Kidney (tissue), 14 donors: ENCODE measurements around the gene OLFML2B. TPM values are rescaled to one million over a fixed set of nuclear protein-coding genes. Genes with fewer than 3 reads are reported as not detected.

Experiments
- DNase-seq, 5 donors: peaks; one replicate each; pipeline ENCODE4 v3.0.0-alpha.2; 2013 to 2020
- FAIRE-seq: peaks from 2 replicates; lab custom pipeline; 2012; peaks lifted over from hg19 to GRCh38; lab: Jason Lieb, UNC
- H3K27ac ChIP-seq, 2 donors: one replicate each; pipeline ENCODE4 v1.7.0; 2013; ENCODE audit warnings: low read depth in 2 of 2, low read length in 2 of 2, inconsistent platforms in 1 of 2
- H3K27me3 ChIP-seq: one replicate; pipeline ENCODE4 v1.7.1; 2013; ENCODE audit warnings: low read length, inconsistent platforms; ENCODE audit not compliant: control insufficient read depth, insufficient read depth
- H3K36me3 ChIP-seq, 3 donors: one replicate each; pipeline versions ENCODE4 v1.7.0 to v1.7.1; 2013; ENCODE audit warnings: low read length in 3 of 3, control low read depth in 1 of 3, inconsistent platforms in 1 of 3; ENCODE audit not compliant: insufficient read depth in 3 of 3, control insufficient read depth in 2 of 3
- H3K4me1 ChIP-seq, 3 donors: one replicate each; pipeline versions ENCODE4 v1.7.0 to v1.7.1; 2013; ENCODE audit warnings: low read length in 3 of 3, inconsistent platforms in 1 of 3, low read depth in 1 of 3; ENCODE audit not compliant: control insufficient read depth in 2 of 3, insufficient read depth in 2 of 3
- H3K4me3 ChIP-seq, 3 donors: one replicate each; pipeline versions ENCODE4 v1.7.0 to v1.8.1; 2013; ENCODE audit warnings: low read length in 3 of 3, control low read depth in 1 of 3, inconsistent platforms in 1 of 3
- H3K9ac ChIP-seq, 3 donors: one replicate each; pipeline versions ENCODE4 v1.7.0 to v1.7.1; 2013; ENCODE audit warnings: low read length in 3 of 3, control low read depth in 1 of 3, inconsistent platforms in 1 of 3
- H3K9me3 ChIP-seq, 3 donors: one replicate each; pipeline versions ENCODE4 v1.7.0 to v1.7.1; 2013; ENCODE audit warnings: low read length in 3 of 3, control low read depth in 1 of 3, inconsistent platforms in 1 of 3; ENCODE audit not compliant: control insufficient read depth in 2 of 3, insufficient read depth in 1 of 3
- CTCF ChIP-seq: IDR thresholded peaks from 3 replicates; pipeline ENCODE4 v1.5.1; 2012; ENCODE audit warnings: mild to moderate bottlenecking, moderate library complexity, borderline replicate concordance; ENCODE audit not compliant: insufficient read depth; ENCODE audit errors: extremely low read depth
- intact Hi-C: fragments of 100-400 bp; cut with DNase I; formaldehyde crosslinking; loops from one replicate; pipeline ENCODE4 v1.11.1; 2022
- polyA plus RNA-seq: library from polyadenylated mRNA; stranded (reverse); fragments of 350-450 nt; fragmentation: Illumina TruSeq; extraction: RNeasy Lipid Tissue Mini Kit (QIAGEN cat#74804); gene quantifications from one replicate; pipeline ENCODE4 v1.2.3, GENCODE V29; 2014; ENCODE audit warnings: low read depth, low replicate concordance; ENCODE audit not compliant: insufficient read depth
- total RNA-seq: library from RNA; stranded (reverse); fragmentation: NEBNext Ultra II Directional; extraction: Animal tissue kit (Norgen Biotek cat#: 25700); gene quantifications from one replicate; pipeline ENCODE4 v1.2.1, GENCODE V29; 2021
- donor health status: control.
- donor health status: control.
- donor health status: control.
- donor health status: control.
- donor health status: control.
- donor health status: DM: yes; HTN: yes; CAD: no.
- donor health status: Normal renal cell carcinoma (clear cell type).

OLFML2B gene
- total and polyA plus RNA-seq, 2 donors from 2014 or later: 2.9 to 6.7 TPM

- H3K27me3 ChIP-seq: peaks cover 3% of the 10 kb centered on the region
- no peak for TF ChIP-seq CTCF
- H3K9me3 ChIP-seq: no peaks in the 10 kb centered on the region
- intact Hi-C loops: no loop called here
- no peak overlapping the region for H3K4me3 ChIP-seq
- peak in 1 of 5 donors; percentile 47 for DNase-seq
- no peak for FAIRE-seq
- no peak overlapping the region for H3K27ac ChIP-seq
- H3K4me1 ChIP-seq: peaks cover 0 to 4% (median 0%) of the 10 kb centered on the region in 3 donors
- H3K9ac ChIP-seq: no peak overlapping the region
- H3K36me3 ChIP-seq: no peaks in the 10 kb centered on the region
Observed at GRCh38 chr1:162029157-162029556, 5.5 kb upstream of the OLFML2B start.

GRCh38 chr1:162028726-162029125, 5.1 kb upstream of the OLFML2B start:
- Histone ChIP-seq H3K4me3 (no peak overlapping the region), H3K36me3 (no peaks in the 10 kb centered on the region), H3K4me1 (peaks cover 0 to 4% (median 0%) of the 10 kb centered on the region in 3 donors), H3K27me3 (peaks cover 3% of the 10 kb centered on the region), H3K9me3 (no peaks in the 10 kb centered on the region), H3K27ac (no peak overlapping the region), H3K9ac (no peak overlapping the region)
- intact Hi-C loops: no loop called here
- no peak for TF ChIP-seq CTCF
- DNase-seq (no peak), FAIRE-seq (no peak)

- TF ChIP-seq CTCF: no peak
- Histone ChIP-seq H3K4me1 (peaks cover 0 to 4% (median 4%) of the 10 kb centered on the region in 3 donors), H3K27me3 (peaks cover 3% of the 10 kb centered on the region), H3K4me3 (no peak overlapping the region), H3K27ac (no peak overlapping the region), H3K9ac (no peak overlapping the region), H3K36me3 (no peaks in the 10 kb centered on the region), H3K9me3 (no peaks in the 10 kb centered on the region)
- FAIRE-seq (no peak), DNase-seq (no peak)
- intact Hi-C loops: no loop called here
Observed at GRCh38 chr1:162026881-162027280, 3.2 kb upstream of the OLFML2B start.

GRCh38 chr1:162025541-162025940, 1.9 kb upstream of the OLFML2B start:
- Histone ChIP-seq H3K27me3 (peaks cover 3% of the 10 kb centered on the region), H3K27ac (no peak overlapping the region)

More at GRCh38 chr1:162025541-162025940, 1.9 kb upstream of the OLFML2B start:
- no peak overlapping the region for H3K9ac ChIP-seq
- intact Hi-C loops: no loop called here
- H3K9me3 ChIP-seq: no peaks in the 10 kb centered on the region
- TF ChIP-seq CTCF: no peak
- no peaks in the 10 kb centered on the region for H3K36me3 ChIP-seq
- H3K4me3 ChIP-seq: no peak overlapping the region
- no peak for DNase-seq
- peaks cover 0 to 4% (median 4%) of the 10 kb centered on the region in 3 donors for H3K4me1 ChIP-seq
- FAIRE-seq: no peak
